T-helper 9 cell (primary cell): ENCODE data around the gene FZD10.

Experiments
- DNase-seq: peaks from one replicate; pipeline ENCODE4 v3.0.0-alpha.2; 2020
- total RNA-seq, 2 donors: gene quantifications; one replicate each; lab custom pipeline; 2026; lab: John Stamatoyannopoulos, UW

Gene FZD10
- total RNA-seq, result 0 reads per million in 2 donors

GRCh38 chr12:130162267-130162666 lies at the start of gene FZD10:
TSS of gene FZD10 (plus strand) at chr12:130162464. CDS start at chr12:130162943, 479 bp downstream.
- no peak for DNase-seq

- DNase-seq, result no peak
Observed at GRCh38 chr12:130114952-130115351, 47.3 kb upstream of the FZD10 start.

- DNase-seq, result no peak
Observed at GRCh38 chr12:130115646-130116045, 46.6 kb upstream of the FZD10 start.

GRCh38 chr12:130116791-130117190 lies 45.5 kb upstream of the FZD10 start:
- no peak for DNase-seq

- no peak for DNase-seq
Observed at GRCh38 chr12:130117233-130117632, 45.0 kb upstream of the FZD10 start.

GRCh38 chr12:130117701-130118100 lies 44.6 kb upstream of the FZD10 start:
- no peak for DNase-seq

GRCh38 chr12:130118181-130118580 lies 44.1 kb upstream of the FZD10 start:
- DNase-seq, result no peak

GRCh38 chr12:130119241-130119861 lies 42.9 kb upstream of the FZD10 start:
- no peak for DNase-seq

GRCh38 chr12:130120012-130120805 lies 42.1 kb upstream of the FZD10 start:
- DNase-seq, result no peak

- DNase-seq, result no peak
Observed at GRCh38 chr12:130121226-130122000, 40.9 kb upstream of the FZD10 start.

- DNase-seq, result no peak
Observed at GRCh38 chr12:130122356-130122755, 39.9 kb upstream of the FZD10 start.

GRCh38 chr12:130124106-130124505 lies 38.2 kb upstream of the FZD10 start:
- no peak for DNase-seq

GRCh38 chr12:130124605-130125244 lies 37.5 kb upstream of the FZD10 start:
- no peak for DNase-seq

GRCh38 chr12:130126023-130126432 lies 36.2 kb upstream of the FZD10 start:
- no peak for DNase-seq

GRCh38 chr12:130127532-130127911 lies 34.7 kb upstream of the FZD10 start:
- no peak for DNase-seq

GRCh38 chr12:130127912-130128789 lies 34.1 kb upstream of the FZD10 start:
- DNase-seq, result no peak

GRCh38 chr12:130128790-130129735 lies 33.2 kb upstream of the FZD10 start:
- DNase-seq, result no peak

- no peak for DNase-seq
Observed at GRCh38 chr12:130130346-130130745, 31.9 kb upstream of the FZD10 start.

- no peak for DNase-seq
Observed at GRCh38 chr12:130131025-130131424, 31.2 kb upstream of the FZD10 start.

GRCh38 chr12:130131801-130132200 lies 30.5 kb upstream of the FZD10 start:
- no peak for DNase-seq
